Measurements from ENCODE around the gene DNAJC8.

DNA sequence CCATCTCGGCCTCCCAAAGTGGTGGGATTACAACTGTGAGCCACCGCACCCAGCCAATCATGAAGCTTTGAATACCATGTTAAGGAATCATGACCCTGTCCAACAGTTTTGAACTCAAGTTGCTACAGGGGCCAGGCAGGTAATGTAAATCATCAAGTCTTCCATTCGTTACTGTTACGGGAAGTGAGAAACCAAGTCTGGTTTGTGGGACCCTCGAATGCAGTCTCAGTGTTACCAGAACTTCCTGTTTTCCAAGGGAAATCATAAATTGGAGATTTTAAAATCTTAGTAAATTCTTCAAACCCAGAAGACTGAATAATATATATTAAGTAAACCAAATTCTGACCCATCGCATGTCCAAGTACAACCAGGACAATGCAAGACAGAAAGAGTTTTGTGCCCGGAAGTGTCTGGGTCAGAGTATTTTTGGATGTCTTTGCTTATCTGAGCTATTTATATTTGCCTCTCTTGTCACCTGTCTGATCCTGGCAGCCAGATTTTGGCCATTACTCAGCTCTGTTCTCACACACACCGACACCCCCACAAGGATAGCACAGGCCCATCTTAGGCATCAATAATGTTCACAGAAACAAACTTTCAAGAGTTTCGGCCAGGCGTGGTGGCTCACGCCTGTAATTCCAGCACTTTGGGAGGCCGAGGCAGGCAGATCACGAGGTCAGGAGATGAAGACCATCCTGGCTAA lies 11.9 kb upstream of the DNAJC8 start:
- no peak for TF ChIP-seq ZNF384 (IDR thresholded peaks at IDR 0.05)
- TF ChIP-seq, protein P1, sequence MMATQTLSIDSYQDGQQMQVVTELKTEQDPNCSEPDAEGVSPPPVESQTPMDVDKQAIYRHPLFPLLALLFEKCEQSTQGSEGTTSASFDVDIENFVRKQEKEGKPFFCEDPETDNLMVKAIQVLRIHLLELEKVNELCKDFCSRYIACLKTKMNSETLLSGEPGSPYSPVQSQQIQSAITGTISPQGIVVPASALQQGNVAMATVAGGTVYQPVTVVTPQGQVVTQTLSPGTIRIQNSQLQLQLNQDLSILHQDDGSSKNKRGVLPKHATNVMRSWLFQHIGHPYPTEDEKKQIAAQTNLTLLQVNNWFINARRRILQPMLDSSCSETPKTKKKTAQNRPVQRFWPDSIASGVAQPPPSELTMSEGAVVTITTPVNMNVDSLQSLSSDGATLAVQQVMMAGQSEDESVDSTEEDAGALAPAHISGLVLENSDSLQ (IDR thresholded peaks at IDR 0.05), result no peak
- TF ChIP-seq FOXK2 (IDR thresholded peaks at IDR 0.05), result no peak
- TF ChIP-seq SP1 (IDR thresholded peaks at IDR 0.05), result no peak
- no peak for TF ChIP-seq FOXA1 (IDR thresholded peaks at IDR 0.05)
- no peak for TF ChIP-seq SUZ12 (IDR thresholded peaks at IDR 0.05)
- no peak for TF ChIP-seq HDGF (IDR thresholded peaks at IDR 0.05; ENCODE audit: borderline replicate concordance)
- no peak for TF ChIP-seq BHLHE40 (IDR thresholded peaks at IDR 0.05; ENCODE audit: borderline replicate concordance)
- no peak for TF ChIP-seq ELF4 (IDR thresholded peaks at IDR 0.05)
- no peak for TF ChIP-seq CTBP1 (IDR thresholded peaks at IDR 0.05; ENCODE audit: borderline replicate concordance)
- TF ChIP-seq L3MBTL2 (conservative IDR thresholded peaks at IDR 0.05), result no peak
- TF ChIP-seq LEF1 (IDR thresholded peaks at IDR 0.05; ENCODE audit: borderline replicate concordance), result no peak
- TF ChIP-seq NFRKB (IDR thresholded peaks at IDR 0.05), result no peak
